GM19463 (cell line): ENCODE data around the gene FNDC3A.

ENCODE experiments used
- ATAC-seq: cut with Tn5 transposase; IDR thresholded peaks from one replicate; pipeline ENCODE4 v1.9.1; 2021; ENCODE audit warnings: mild to moderate bottlenecking, moderate library complexity; ENCODE audit not compliant: unreplicated experiment

FNDC3A gene

GRCh38 chr13:48975856-48976575, at the start of gene FNDC3A:
Gene FNDC3A (plus strand): TSS chr13:48975912. CDS start chr13:49006191, 30,279 bp downstream.
- ATAC-seq, result peak; percentile 62

GRCh38 chr13:48928757-48929430, 46.8 kb upstream of the FNDC3A start:
- no peak for ATAC-seq

- ATAC-seq, result no peak
Observed at GRCh38 chr13:48930918-48931317, 44.8 kb upstream of the FNDC3A start.

GRCh38 chr13:48938308-48938943, 37.3 kb upstream of the FNDC3A start:
- no peak for ATAC-seq

GRCh38 chr13:48939728-48940127, 36.0 kb upstream of the FNDC3A start:
- ATAC-seq, result no peak

- no peak for ATAC-seq
Observed at GRCh38 chr13:48942131-48942530, 33.6 kb upstream of the FNDC3A start.

- no peak for ATAC-seq
Observed at GRCh38 chr13:48944221-48944620, 31.5 kb upstream of the FNDC3A start.

- no peak for ATAC-seq
Observed at GRCh38 chr13:48945626-48946025, 30.1 kb upstream of the FNDC3A start.

GRCh38 chr13:48946163-48946562, 29.5 kb upstream of the FNDC3A start:
- no peak for ATAC-seq

- ATAC-seq, result no peak
Observed at GRCh38 chr13:48949566-48950500, 25.9 kb upstream of the FNDC3A start.

- ATAC-seq, result no peak
Observed at GRCh38 chr13:48950501-48950875, 25.2 kb upstream of the FNDC3A start.

GRCh38 chr13:48954081-48954480, 21.6 kb upstream of the FNDC3A start:
- ATAC-seq, result no peak

GRCh38 chr13:48955536-48955935, 20.2 kb upstream of the FNDC3A start:
- no peak for ATAC-seq

GRCh38 chr13:48961379-48961778, 14.3 kb upstream of the FNDC3A start:
- ATAC-seq, result no peak

- ATAC-seq, result no peak
Observed at GRCh38 chr13:48962281-48962680, 13.4 kb upstream of the FNDC3A start.

- ATAC-seq, result no peak
Observed at GRCh38 chr13:48965736-48966135, 10.0 kb upstream of the FNDC3A start.

- no peak for ATAC-seq
Observed at GRCh38 chr13:48969685-48970084, 6.0 kb upstream of the FNDC3A start.

- no peak for ATAC-seq
Observed at GRCh38 chr13:48973845-48974431, 1.8 kb upstream of the FNDC3A start.

GRCh38 chr13:48975101-48975855, 434 bp upstream of the FNDC3A start:
- ATAC-seq, result peak; percentile 16
